Cardiac muscle cell (in vitro differentiated cells and primary cell): ENCODE results near the gene LYL1. TPM values are rescaled to one million over a fixed set of nuclear protein-coding genes. Genes with fewer than 3 reads are reported as not detected.

Experiments
- DNase-seq, 2 donors: peaks; one replicate each; pipeline versions ENCODE4 v3.0.0 to v3.0.0-alpha.2; 2010 to 2017; ENCODE audit warnings: low read depth in 1 of 2, low spot score in 1 of 2
- H3K27ac ChIP-seq: fragments of 200-600 bp; sonication (generic); 2 replicates; pipeline ENCODE4 v1.5.1; 2016
- H3K27me3 ChIP-seq: fragments of 200-600 bp; sonication (generic); 2 replicates; pipeline ENCODE4 v1.6.0; 2016; ENCODE audit warnings: control low read depth
- H3K36me3 ChIP-seq: fragments of 200-600 bp; sonication (generic); 2 replicates; pipeline ENCODE4 v1.5.1; 2016; ENCODE audit warnings: control low read depth
- H3K4me1 ChIP-seq: fragments of 200-600 bp; sonication (generic); 2 replicates; pipeline ENCODE4 v1.8.1; 2017; ENCODE audit warnings: low read depth, mild to moderate bottlenecking, mixed run types
- H3K4me3 ChIP-seq: fragments of 200-600 bp; sonication (generic); 2 replicates; pipeline ENCODE4 v1.5.1; 2016; ENCODE audit warnings: mild to moderate bottlenecking
- H3K9me3 ChIP-seq: fragments of 200-600 bp; sonication (generic); 2 replicates; pipeline ENCODE4 v1.5.1; 2017; ENCODE audit warnings: low read depth, mild to moderate bottlenecking, control low read depth
- polyA plus RNA-seq: library from polyadenylated mRNA; unstranded; fragments of >200 nt; fragmentation: Nextera tagmentation; extraction: Ambion mirVana; gene quantifications from 2 replicates; pipeline ENCODE4 v1.2.1, GENCODE V29; 2016
- total RNA-seq: library from RNA; depleted of rRNA; stranded (reverse); fragments of >200 nt; gene quantifications from 2 replicates; pipeline ENCODE4 v1.2.3, GENCODE V29; 2016
- TF ChIP-seq, protein P1 (sequence below): IDR thresholded peaks from 2 replicates; pipeline ENCODE4 v1.5.1; 2012; ENCODE audit warnings: low read depth, mild to moderate bottlenecking, low read length

The LYL1 gene
- total and polyA plus RNA-seq, 2 experiments from 2014 or later, result 4.6 to 5.6 TPM

DNA sequence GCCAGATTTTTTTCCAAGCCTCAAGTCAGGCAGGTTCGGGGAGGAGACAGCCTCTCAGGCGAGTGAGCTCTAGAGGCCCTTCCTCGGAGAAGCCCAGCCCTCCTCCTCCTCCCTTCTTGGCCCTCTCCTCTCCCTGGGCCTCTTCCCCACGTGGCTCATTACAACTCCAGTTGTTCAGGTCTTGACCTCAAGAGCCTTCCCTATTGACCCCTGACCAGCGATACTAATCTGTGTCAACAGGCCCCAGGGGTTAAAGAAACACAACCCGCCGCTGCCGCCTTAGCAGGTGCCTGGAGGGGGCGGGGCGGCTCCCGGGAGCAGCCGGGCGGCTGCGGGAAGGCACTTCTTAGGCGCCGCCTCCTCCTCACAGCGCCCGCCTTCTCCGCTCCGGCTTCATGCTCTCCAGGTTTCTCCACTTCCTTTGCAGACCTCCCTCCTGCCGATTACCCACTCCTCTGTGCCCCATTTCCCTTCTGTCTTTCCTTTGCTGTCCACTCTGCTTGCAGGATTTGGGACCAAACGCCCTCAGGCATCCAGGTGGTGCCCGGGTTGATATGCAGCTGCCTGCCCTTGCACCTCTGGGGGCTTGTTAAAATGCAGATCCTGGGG is 51.0 kb downstream of the LYL1 start:
- H3K27me3 ChIP-seq, result peaks cover 96% of the 10 kb centered on the region
- H3K4me1 ChIP-seq, result peaks cover 30% of the 10 kb centered on the region
- H3K27ac ChIP-seq, result no peak overlapping the region
- no peaks in the 10 kb centered on the region for H3K36me3 ChIP-seq
- peak; percentile 67 to 87 for DNase-seq
- TF ChIP-seq, protein P1, sequence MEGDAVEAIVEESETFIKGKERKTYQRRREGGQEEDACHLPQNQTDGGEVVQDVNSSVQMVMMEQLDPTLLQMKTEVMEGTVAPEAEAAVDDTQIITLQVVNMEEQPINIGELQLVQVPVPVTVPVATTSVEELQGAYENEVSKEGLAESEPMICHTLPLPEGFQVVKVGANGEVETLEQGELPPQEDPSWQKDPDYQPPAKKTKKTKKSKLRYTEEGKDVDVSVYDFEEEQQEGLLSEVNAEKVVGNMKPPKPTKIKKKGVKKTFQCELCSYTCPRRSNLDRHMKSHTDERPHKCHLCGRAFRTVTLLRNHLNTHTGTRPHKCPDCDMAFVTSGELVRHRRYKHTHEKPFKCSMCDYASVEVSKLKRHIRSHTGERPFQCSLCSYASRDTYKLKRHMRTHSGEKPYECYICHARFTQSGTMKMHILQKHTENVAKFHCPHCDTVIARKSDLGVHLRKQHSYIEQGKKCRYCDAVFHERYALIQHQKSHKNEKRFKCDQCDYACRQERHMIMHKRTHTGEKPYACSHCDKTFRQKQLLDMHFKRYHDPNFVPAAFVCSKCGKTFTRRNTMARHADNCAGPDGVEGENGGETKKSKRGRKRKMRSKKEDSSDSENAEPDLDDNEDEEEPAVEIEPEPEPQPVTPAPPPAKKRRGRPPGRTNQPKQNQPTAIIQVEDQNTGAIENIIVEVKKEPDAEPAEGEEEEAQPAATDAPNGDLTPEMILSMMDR, result no peak
- H3K4me3 ChIP-seq, result no peak overlapping the region
- H3K9me3 ChIP-seq, result no peaks in the 10 kb centered on the region

DNA sequence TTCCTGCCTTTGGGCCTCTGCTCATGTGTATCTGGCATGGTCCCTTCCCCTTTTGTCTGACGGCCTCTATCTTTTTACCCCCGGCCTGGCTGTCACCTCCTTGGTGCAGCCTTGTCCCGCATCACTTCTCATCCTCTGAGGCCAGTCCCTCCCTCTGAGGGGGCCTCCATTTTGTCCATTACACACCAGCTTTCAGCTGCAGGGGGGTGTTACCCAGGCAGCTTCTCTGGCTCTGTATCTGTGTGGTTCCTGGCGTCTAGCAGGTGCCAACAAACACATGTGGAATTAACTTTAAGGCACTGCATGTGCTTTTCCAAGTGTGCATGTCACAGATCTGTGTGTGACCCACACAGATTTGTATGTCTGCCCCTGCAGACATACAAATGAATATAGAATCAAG is 52.4 kb downstream of the LYL1 start:
- peaks cover 21% of the 10 kb centered on the region for H3K4me1 ChIP-seq
- H3K4me3 ChIP-seq, result no peak overlapping the region
- peaks cover 96% of the 10 kb centered on the region for H3K27me3 ChIP-seq

More for the DNA sequence above, 52.4 kb downstream of the LYL1 start:
- Histone ChIP-seq H3K27ac (no peak overlapping the region), H3K9me3 (no peaks in the 10 kb centered on the region), H3K36me3 (no peaks in the 10 kb centered on the region)
- TF ChIP-seq, protein P1, result no peak
- no peak for DNase-seq

Other genes with a start within 250 kb of the LYL1 start
- gene DNASE2, start 221.4 kb downstream of the LYL1 start, total RNA-seq, result 25.8 and 54.7 TPM in 2 replicates
- 26.0 and 49.5 TPM in 2 replicates for gene DNASE2, start 221.4 kb downstream of the LYL1 start, polyA plus RNA-seq
- gene KLF1, start 215.7 kb downstream of the LYL1 start, total RNA-seq, result 0.51 and 2.2 TPM in 2 replicates
- 1.3 and 1.4 TPM in 2 replicates for gene KLF1, start 215.7 kb downstream of the LYL1 start, polyA plus RNA-seq
- gene GCDH, start 211.7 kb downstream of the LYL1 start, total RNA-seq, result 54.9 and 77.9 TPM in 2 replicates
- 28.5 and 32.6 TPM in 2 replicates for gene GCDH, start 211.7 kb downstream of the LYL1 start, polyA plus RNA-seq
- gene SYCE2, start 183.6 kb downstream of the LYL1 start, total RNA-seq, result 0.53 and 1.1 TPM in 2 replicates
- 2.8 and 3.8 TPM in 2 replicates for gene SYCE2, start 183.6 kb downstream of the LYL1 start, polyA plus RNA-seq
- 81.9 and 87.9 TPM in 2 replicates for gene FARSA, start 169.1 kb downstream of the LYL1 start, total RNA-seq
- gene FARSA, start 169.1 kb downstream of the LYL1 start, polyA plus RNA-seq, result 121 and 133 TPM in 2 replicates
- 615 and 1,390 TPM in 2 replicates for gene CALR, start 164.2 kb downstream of the LYL1 start, total RNA-seq
- 338 and 856 TPM in 2 replicates for gene CALR, start 164.2 kb downstream of the LYL1 start, polyA plus RNA-seq
- gene RAD23A, start 157.0 kb downstream of the LYL1 start, total RNA-seq, result 157 and 191 TPM in 2 replicates
- gene RAD23A, start 157.0 kb downstream of the LYL1 start, polyA plus RNA-seq, result 182 and 225 TPM in 2 replicates
- 78.2 and 84.5 TPM in 2 replicates for gene GADD45GIP1, start 145.6 kb downstream of the LYL1 start, total RNA-seq
- 133 and 145 TPM in 2 replicates for gene GADD45GIP1, start 145.6 kb downstream of the LYL1 start, polyA plus RNA-seq
- 0.67 TPM in 1 of 2 replicates, not detected in the other for gene DAND5, start 133.3 kb downstream of the LYL1 start, total RNA-seq
- gene DAND5, start 133.3 kb downstream of the LYL1 start, polyA plus RNA-seq, result 0.07 and 0.09 TPM in 2 replicates
- 0.46 TPM in 1 of 2 replicates, not detected in the other for gene NFIX, start 107.4 kb downstream of the LYL1 start, total RNA-seq
- 0.80 TPM in 1 of 2 replicates, not detected in the other for gene NFIX, start 107.4 kb downstream of the LYL1 start, polyA plus RNA-seq
- 45.9 and 48.5 TPM in 2 replicates for gene TRMT1, start 13.9 kb upstream of the LYL1 start, total RNA-seq
- gene TRMT1, start 13.9 kb upstream of the LYL1 start, polyA plus RNA-seq, result 37.7 and 56.0 TPM in 2 replicates
- gene NACC1, start 15.4 kb upstream of the LYL1 start, total RNA-seq, result 75.1 and 93.7 TPM in 2 replicates
- gene NACC1, start 15.4 kb upstream of the LYL1 start, polyA plus RNA-seq, result 9.8 and 13.3 TPM in 2 replicates
- gene STX10, start 47.5 kb upstream of the LYL1 start, total RNA-seq, result 95.5 and 110 TPM in 2 replicates
- gene STX10, start 47.5 kb upstream of the LYL1 start, polyA plus RNA-seq, result 65.2 and 71.1 TPM in 2 replicates
- gene IER2, start 47.6 kb upstream of the LYL1 start, total RNA-seq, result 60.3 and 110 TPM in 2 replicates
- gene IER2, start 47.6 kb upstream of the LYL1 start, polyA plus RNA-seq, result 77.6 and 88.9 TPM in 2 replicates